GM19467 (cell line): Measurements from ENCODE around the gene RPL27A.

ENCODE experiments used
- ATAC-seq: cut with Tn5 transposase; IDR thresholded peaks from one replicate; pipeline ENCODE4 v1.9.1; 2021; ENCODE audit warnings: mild to moderate bottlenecking, moderate library complexity; ENCODE audit not compliant: unreplicated experiment

Gene RPL27A

GRCh38 chr11:8672346-8672745 lies 10.2 kb upstream of the RPL27A start:
- no peak for ATAC-seq

GRCh38 chr11:8674859-8675258 lies 7.7 kb upstream of the RPL27A start:
- ATAC-seq, result no peak

GRCh38 chr11:8676458-8676857 lies 6.1 kb upstream of the RPL27A start:
- no peak for ATAC-seq

- ATAC-seq, result no peak
These were observed 3.6 kb upstream of the RPL27A start for GRCh38 chr11:8679006-8679405.

- no peak for ATAC-seq
These were observed 722 bp upstream of the RPL27A start for GRCh38 chr11:8681837-8682302.

- no peak for ATAC-seq
These were observed 669 bp downstream of the RPL27A start for GRCh38 chr11:8683115-8683807.

GRCh38 chr11:8684600-8685290 lies 2.2 kb downstream of the RPL27A start:
- ATAC-seq, result no peak

- no peak for ATAC-seq
These were observed 2.7 kb downstream of the RPL27A start for GRCh38 chr11:8685306-8685705.

- ATAC-seq, result no peak
These were observed 3.2 kb downstream of the RPL27A start for GRCh38 chr11:8685820-8686219.

- ATAC-seq, result no peak
These were observed 3.7 kb downstream of the RPL27A start for GRCh38 chr11:8686325-8686724.

GRCh38 chr11:8688414-8689362 lies 6.1 kb downstream of the RPL27A start:
- ATAC-seq, result peak; percentile 94

- ATAC-seq, result no peak
These were observed 7.2 kb downstream of the RPL27A start for GRCh38 chr11:8689726-8690255.

GRCh38 chr11:8690374-8691342 lies 8.1 kb downstream of the RPL27A start:
- no peak for ATAC-seq

GRCh38 chr11:8691601-8692000 lies 9.0 kb downstream of the RPL27A start:
- ATAC-seq, result no peak

GRCh38 chr11:8692417-8692816 lies 9.8 kb downstream of the RPL27A start:
- no peak for ATAC-seq

GRCh38 chr11:8693010-8693551 lies 10.5 kb downstream of the RPL27A start:
- no peak for ATAC-seq

GRCh38 chr11:8693555-8693954 lies 11.0 kb downstream of the RPL27A start:
- no peak for ATAC-seq

GRCh38 chr11:8694137-8694536 lies 11.5 kb downstream of the RPL27A start:
- ATAC-seq, result no peak

- ATAC-seq, result no peak
These were observed 14.5 kb downstream of the RPL27A start for GRCh38 chr11:8697054-8697453.

- ATAC-seq, result no peak
These were observed 15.8 kb downstream of the RPL27A start for GRCh38 chr11:8698379-8698851.
